HL-60 (cell line): ENCODE data around the gene ARHGEF16.

Source experiments
- POLR2AphosphoS5 ChIP-seq: IDR thresholded peaks from 2 replicates; pipeline ENCODE4 v1.6.1; 2012; ENCODE audit warnings: low read depth
- SPI1 ChIP-seq: IDR thresholded peaks from 2 replicates; pipeline ENCODE4 v1.6.1; 2012; ENCODE audit warnings: low read depth, mild to moderate bottlenecking, borderline replicate concordance
- TF ChIP-seq, protein P1 (sequence below): IDR thresholded peaks from one replicate; pipeline ENCODE4 v1.5.1; 2011; ENCODE audit warnings: low read length, control low read depth, inconsistent platforms; ENCODE audit not compliant: insufficient read depth

DNA sequence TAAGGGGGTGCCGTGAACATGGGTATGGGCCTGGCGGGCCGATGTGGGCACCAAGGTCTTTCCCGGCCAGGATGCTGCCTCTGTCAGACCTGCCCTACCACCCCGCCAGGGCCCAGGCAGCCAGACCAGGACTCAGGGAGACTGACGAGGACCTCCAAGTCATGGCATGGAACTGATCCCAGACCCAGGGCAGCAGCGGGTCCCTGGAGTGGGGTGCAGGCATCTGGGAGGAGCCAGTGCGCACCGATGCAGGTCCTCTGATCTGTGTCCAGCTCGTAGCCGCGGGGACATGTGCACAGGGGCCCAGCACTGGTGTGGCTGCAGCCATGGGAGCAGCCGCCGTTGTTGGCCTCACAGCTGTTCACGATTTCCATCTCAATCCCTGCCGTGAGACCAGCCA lies 56.8 kb downstream of the ARHGEF16 start:
- TF ChIP-seq, protein P1, sequence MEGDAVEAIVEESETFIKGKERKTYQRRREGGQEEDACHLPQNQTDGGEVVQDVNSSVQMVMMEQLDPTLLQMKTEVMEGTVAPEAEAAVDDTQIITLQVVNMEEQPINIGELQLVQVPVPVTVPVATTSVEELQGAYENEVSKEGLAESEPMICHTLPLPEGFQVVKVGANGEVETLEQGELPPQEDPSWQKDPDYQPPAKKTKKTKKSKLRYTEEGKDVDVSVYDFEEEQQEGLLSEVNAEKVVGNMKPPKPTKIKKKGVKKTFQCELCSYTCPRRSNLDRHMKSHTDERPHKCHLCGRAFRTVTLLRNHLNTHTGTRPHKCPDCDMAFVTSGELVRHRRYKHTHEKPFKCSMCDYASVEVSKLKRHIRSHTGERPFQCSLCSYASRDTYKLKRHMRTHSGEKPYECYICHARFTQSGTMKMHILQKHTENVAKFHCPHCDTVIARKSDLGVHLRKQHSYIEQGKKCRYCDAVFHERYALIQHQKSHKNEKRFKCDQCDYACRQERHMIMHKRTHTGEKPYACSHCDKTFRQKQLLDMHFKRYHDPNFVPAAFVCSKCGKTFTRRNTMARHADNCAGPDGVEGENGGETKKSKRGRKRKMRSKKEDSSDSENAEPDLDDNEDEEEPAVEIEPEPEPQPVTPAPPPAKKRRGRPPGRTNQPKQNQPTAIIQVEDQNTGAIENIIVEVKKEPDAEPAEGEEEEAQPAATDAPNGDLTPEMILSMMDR: no peak
- TF ChIP-seq SPI1 (no peak), POLR2AphosphoS5 (no peak)
